ENCODE measurements around the gene NFE2L2. TPM values are rescaled to one million over a fixed set of nuclear protein-coding genes. Genes with fewer than 3 reads are reported as not detected.

Gene NFE2L2
- total RNA-seq, 1 experiment from 2014 or later = 26.3 TPM

DNA sequence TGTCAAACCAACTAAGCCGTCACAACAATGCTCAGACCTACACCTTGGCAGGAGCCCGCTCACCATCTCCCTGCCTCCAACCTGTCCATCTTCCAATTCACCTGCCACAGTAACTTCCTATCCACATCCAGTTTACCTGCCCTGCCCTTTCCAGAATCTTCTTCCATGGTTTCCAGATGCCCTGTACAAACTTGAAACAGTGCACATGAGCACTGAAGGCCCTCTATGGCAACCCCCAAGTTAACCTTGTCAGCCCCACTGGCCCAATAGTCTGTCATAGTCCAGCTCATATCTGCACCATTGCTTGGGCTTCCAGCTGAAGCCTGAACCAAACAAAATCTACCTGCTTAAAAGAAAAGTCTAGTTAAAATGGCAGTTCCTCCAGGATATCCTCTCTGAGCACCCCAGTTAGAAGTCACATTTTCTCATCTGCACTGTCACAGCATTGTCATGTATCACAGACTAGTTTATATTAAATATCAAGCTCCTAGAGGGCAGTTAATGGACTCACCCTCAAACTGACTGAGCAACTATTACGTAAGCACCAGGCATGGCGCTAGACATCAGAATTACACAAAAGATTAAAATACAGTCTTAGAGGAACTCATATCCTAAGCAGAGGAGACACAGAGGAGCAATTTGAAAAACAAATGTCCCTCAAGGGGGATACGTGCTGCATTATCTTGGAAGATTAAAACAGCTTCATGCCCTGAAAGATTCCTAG, 11.6 kb downstream of the NFE2L2 start (continued):
- TF ChIP-seq NFATC4 (CRISPR knock-in tag; IDR thresholded peaks at IDR 0.05) = no peak
- no peak for TF ChIP-seq ELF4 (CRISPR knock-in tag; IDR thresholded peaks at IDR 0.05; ENCODE audit: low read depth)
- TF ChIP-seq, protein P1, sequence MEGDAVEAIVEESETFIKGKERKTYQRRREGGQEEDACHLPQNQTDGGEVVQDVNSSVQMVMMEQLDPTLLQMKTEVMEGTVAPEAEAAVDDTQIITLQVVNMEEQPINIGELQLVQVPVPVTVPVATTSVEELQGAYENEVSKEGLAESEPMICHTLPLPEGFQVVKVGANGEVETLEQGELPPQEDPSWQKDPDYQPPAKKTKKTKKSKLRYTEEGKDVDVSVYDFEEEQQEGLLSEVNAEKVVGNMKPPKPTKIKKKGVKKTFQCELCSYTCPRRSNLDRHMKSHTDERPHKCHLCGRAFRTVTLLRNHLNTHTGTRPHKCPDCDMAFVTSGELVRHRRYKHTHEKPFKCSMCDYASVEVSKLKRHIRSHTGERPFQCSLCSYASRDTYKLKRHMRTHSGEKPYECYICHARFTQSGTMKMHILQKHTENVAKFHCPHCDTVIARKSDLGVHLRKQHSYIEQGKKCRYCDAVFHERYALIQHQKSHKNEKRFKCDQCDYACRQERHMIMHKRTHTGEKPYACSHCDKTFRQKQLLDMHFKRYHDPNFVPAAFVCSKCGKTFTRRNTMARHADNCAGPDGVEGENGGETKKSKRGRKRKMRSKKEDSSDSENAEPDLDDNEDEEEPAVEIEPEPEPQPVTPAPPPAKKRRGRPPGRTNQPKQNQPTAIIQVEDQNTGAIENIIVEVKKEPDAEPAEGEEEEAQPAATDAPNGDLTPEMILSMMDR (IDR thresholded peaks at IDR 0.05) = no peak

DNA sequence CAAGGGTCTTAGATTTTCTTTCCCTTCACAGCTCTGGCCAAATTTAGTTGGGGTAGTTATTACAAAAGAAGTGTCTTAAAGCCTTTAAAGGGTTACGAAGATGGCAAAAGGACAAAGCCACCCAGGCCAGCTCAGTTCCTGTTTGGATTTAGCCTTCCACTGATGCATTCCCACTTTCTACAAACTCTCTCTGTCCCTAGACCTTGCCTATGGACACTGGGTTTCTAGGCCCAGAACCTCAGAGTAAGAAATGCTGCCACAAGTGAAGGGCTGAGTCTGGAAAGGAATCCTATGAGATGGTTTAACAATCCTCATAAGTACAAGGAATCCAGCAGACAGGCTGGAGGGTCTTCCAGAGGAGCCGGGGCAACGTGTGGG, 13.4 kb downstream of the NFE2L2 start:
- POLR2A ChIA-PET = no interaction called here
- Mint-ChIP-seq H3K4me1 (peaks cover 45% of the 10 kb centered on the region), H3K9me3 (no peaks in the 10 kb centered on the region), H3K27ac (peak overlapping the region; percentile 55), H3K27me3 (ENCODE audit: low read depth) (no peaks in the 10 kb centered on the region), H3K36me3 (no peaks in the 10 kb centered on the region), H3K4me3 (no peak overlapping the region)
- TF ChIP-seq TEAD4 (CRISPR knock-in tag; IDR thresholded peaks at IDR 0.05) (no peak), SOX15 (CRISPR knock-in tag; IDR thresholded peaks at IDR 0.05) (no peak)
- TF ChIP-seq, protein P2, sequence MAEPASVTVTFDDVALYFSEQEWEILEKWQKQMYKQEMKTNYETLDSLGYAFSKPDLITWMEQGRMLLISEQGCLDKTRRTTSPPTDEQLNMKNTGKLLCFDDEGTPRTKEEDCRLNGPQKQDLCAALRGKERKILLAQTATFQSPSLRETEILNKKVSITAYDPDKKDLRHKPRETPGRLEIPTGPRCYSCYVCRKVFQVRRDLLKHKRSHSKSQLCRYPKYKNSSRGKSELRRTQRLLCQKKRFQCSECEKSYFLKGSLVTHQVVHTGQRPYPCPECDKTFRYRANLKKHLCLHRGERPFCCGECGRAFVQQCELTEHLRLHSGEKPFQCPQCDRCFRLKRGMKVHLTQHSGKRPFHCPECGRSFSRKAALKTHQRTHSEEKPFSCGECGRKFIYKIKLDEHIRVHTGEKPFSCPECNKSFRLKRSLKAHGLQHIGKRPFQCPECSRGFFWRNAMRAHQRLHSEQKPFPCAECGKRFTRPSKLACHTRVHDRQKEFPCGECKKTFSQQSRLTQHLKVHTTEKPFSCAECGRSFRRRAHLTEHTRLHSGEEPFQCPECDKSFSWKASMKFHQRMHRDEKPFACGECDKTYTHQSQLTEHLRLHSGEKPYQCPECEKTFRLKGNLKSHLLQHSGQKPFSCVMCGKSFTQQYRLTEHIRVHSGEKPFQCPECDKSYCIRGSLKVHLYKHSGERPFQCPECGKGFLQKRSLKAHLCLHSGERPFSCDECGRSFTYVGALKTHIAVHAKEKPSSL (CRISPR knock-in tag; conservative IDR thresholded peaks at IDR 0.05) = no peak
- ATAC-seq = no peak
- DNase-seq (ENCODE audit: low spot score) = no peak
- CTCF ChIA-PET = interaction anchor here (0.6 to 0.7 kb wide), 2 partner anchors 85 to 413 kb away, joined by 3 read pairs; no protein-coding TSS in a partner anchor

DNA sequence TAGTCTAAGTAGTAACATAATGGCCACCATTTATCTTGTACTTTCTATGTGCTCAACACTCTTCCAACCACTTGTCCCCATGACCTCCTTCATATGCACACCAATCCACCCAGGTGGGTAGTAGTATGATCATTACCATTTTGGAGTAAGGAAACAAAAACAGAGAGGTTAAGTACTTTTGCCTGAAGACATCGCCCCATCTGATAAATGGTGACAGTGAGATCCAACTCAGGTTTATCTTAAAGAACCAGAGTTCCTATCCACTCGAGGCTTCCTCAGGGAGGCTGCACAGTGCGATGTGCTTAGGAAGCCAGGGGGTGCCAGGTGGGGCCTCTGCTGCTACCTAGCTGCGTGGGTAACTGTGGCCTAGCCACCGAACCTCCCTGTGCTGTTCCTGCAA, 14.1 kb downstream of the NFE2L2 start:
- POLR2A ChIA-PET = interaction anchor here (0.6 kb wide), 1 partner anchor 1076 kb away, joined by 3 read pairs; no protein-coding TSS in a partner anchor
- Mint-ChIP-seq H3K9me3 (no peaks in the 10 kb centered on the region), H3K27me3 (ENCODE audit: low read depth) (no peaks in the 10 kb centered on the region), H3K36me3 (no peaks in the 10 kb centered on the region), H3K27ac (no peak overlapping the region; the same call in 1 of the 2 replicates), H3K4me1 (peaks cover 48% of the 10 kb centered on the region), H3K4me3 (no peak overlapping the region)
- CTCF ChIA-PET = interaction anchor here (0.6 kb wide), 1 partner anchor 85 kb away, joined by 3 read pairs; no protein-coding TSS in a partner anchor
- TF ChIP-seq FOXP1 (CRISPR knock-in tag; IDR thresholded peaks at IDR 0.05; ENCODE audit: borderline replicate concordance) = no peak
- TF ChIP-seq TEAD4 (CRISPR knock-in tag; IDR thresholded peaks at IDR 0.05) = no peak
- TF ChIP-seq CREB1 (CRISPR knock-in tag; IDR thresholded peaks at IDR 0.05) = no peak
- TF ChIP-seq ZNF317 (CRISPR knock-in tag; IDR thresholded peaks at IDR 0.05; ENCODE audit: borderline replicate concordance, low read depth) = no peak
- no peak for TF ChIP-seq TP53 (CRISPR knock-in tag; IDR thresholded peaks at IDR 0.05)
- TF ChIP-seq CREM (CRISPR knock-in tag; IDR thresholded peaks at IDR 0.05) = no peak
- TF ChIP-seq ELF4 (CRISPR knock-in tag; IDR thresholded peaks at IDR 0.05; ENCODE audit: low read depth) = no peak
- TF ChIP-seq HMGA2 (CRISPR knock-in tag; IDR thresholded peaks at IDR 0.05) = no peak
- TF ChIP-seq ZNF138 (CRISPR knock-in tag; conservative IDR thresholded peaks at IDR 0.05) = no peak
- TF ChIP-seq, protein P3, sequence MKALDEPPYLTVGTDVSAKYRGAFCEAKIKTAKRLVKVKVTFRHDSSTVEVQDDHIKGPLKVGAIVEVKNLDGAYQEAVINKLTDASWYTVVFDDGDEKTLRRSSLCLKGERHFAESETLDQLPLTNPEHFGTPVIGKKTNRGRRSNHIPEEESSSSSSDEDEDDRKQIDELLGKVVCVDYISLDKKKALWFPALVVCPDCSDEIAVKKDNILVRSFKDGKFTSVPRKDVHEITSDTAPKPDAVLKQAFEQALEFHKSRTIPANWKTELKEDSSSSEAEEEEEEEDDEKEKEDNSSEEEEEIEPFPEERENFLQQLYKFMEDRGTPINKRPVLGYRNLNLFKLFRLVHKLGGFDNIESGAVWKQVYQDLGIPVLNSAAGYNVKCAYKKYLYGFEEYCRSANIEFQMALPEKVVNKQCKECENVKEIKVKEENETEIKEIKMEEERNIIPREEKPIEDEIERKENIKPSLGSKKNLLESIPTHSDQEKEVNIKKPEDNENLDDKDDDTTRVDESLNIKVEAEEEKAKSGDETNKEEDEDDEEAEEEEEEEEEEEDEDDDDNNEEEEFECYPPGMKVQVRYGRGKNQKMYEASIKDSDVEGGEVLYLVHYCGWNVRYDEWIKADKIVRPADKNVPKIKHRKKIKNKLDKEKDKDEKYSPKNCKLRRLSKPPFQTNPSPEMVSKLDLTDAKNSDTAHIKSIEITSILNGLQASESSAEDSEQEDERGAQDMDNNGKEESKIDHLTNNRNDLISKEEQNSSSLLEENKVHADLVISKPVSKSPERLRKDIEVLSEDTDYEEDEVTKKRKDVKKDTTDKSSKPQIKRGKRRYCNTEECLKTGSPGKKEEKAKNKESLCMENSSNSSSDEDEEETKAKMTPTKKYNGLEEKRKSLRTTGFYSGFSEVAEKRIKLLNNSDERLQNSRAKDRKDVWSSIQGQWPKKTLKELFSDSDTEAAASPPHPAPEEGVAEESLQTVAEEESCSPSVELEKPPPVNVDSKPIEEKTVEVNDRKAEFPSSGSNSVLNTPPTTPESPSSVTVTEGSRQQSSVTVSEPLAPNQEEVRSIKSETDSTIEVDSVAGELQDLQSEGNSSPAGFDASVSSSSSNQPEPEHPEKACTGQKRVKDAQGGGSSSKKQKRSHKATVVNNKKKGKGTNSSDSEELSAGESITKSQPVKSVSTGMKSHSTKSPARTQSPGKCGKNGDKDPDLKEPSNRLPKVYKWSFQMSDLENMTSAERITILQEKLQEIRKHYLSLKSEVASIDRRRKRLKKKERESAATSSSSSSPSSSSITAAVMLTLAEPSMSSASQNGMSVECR (CRISPR knock-in tag; IDR thresholded peaks at IDR 0.05; ENCODE audit: borderline replicate concordance) = no peak
- TF ChIP-seq JAZF1 (CRISPR knock-in tag; IDR thresholded peaks at IDR 0.05) = no peak
- TF ChIP-seq ZNF232 (CRISPR knock-in tag; IDR thresholded peaks at IDR 0.05) = no peak
- no peak for TF ChIP-seq NR3C1 (CRISPR knock-in tag; conservative IDR thresholded peaks at IDR 0.05; ENCODE audit: low read depth)
- TF ChIP-seq, protein P4, sequence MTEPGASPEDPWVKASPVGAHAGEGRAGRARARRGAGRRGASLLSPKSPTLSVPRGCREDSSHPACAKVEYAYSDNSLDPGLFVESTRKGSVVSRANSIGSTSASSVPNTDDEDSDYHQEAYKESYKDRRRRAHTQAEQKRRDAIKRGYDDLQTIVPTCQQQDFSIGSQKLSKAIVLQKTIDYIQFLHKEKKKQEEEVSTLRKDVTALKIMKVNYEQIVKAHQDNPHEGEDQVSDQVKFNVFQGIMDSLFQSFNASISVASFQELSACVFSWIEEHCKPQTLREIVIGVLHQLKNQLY (CRISPR knock-in tag; IDR thresholded peaks at IDR 0.05) = no peak
- TF ChIP-seq GABPB1 (CRISPR knock-in tag; IDR thresholded peaks at IDR 0.05) = no peak
- ATAC-seq (no peak), DNase-seq (ENCODE audit: low spot score) (no peak)
